A673 (cell line): ENCODE results near the gene TSPAN3.

Experiments used
- CTCF ChIP-seq: fragments of 300-800, 200-600 bp; sonication (generic); conservative IDR thresholded peaks from 2 replicates; pipeline ENCODE4 v1.5.1; 2017; ENCODE audit warnings: low read depth, mild to moderate bottlenecking, antibody characterized with exemption, low read length, moderate library complexity, mixed read lengths
- EZH2 ChIP-seq: fragments of 200-600 bp; sonication (generic); IDR thresholded peaks from 2 replicates; pipeline ENCODE4 v1.6.1; 2017; ENCODE audit warnings: borderline replicate concordance, low read depth, mild to moderate bottlenecking, mixed read lengths, antibody characterized with exemption, low read length; ENCODE audit not compliant: poor library complexity, severe bottlenecking

GRCh38 chr15:77022646-77023575, 48.0 kb downstream of the TSPAN3 start:
- no peak for TF ChIP-seq CTCF
- TF ChIP-seq EZH2, result no peak
